Measurements from ENCODE around the gene CPNE9.

CPNE9 gene

DNA sequence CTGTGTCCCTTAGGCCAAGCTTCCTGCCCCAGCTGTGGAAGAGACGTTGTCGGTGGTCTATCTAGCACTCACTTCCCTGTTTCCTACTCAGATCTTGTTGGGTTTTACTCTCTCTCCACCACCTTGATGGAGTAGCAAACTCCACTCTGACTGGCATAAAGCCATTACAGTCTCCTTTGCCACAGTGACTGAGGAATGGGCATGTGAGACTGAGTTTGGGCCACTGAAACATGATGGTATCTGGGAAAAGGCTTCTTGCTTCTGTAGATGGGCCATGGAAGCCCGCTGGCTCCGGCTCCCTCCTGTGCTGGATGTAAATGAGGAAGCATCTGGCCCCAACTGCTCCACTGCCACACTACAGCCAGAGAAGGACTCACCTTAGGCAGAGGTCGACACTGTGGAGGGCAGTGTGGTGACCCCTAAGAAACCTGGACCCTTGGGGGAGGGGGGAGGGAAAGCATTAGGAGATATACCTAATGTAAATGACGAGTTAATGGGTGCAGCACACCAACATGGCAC is 75.5 kb downstream of the CPNE9 start:
- TF ChIP-seq ISL1 (CRISPR knock-in tag; IDR thresholded peaks at IDR 0.05) (no peak), TOX (CRISPR knock-in tag; IDR thresholded peaks at IDR 0.05; ENCODE audit: borderline replicate concordance) (no peak), CSDC2 (CRISPR knock-in tag; IDR thresholded peaks at IDR 0.05) (no peak)
- TF ChIP-seq, protein P1, sequence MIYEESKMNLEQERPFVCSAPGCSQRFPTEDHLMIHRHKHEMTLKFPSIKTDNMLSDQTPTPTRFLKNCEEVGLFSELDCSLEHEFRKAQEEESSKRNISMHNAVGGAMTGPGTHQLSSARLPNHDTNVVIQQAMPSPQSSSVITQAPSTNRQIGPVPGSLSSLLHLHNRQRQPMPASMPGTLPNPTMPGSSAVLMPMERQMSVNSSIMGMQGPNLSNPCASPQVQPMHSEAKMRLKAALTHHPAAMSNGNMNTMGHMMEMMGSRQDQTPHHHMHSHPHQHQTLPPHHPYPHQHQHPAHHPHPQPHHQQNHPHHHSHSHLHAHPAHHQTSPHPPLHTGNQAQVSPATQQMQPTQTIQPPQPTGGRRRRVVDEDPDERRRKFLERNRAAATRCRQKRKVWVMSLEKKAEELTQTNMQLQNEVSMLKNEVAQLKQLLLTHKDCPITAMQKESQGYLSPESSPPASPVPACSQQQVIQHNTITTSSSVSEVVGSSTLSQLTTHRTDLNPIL (CRISPR knock-in tag; IDR thresholded peaks at IDR 0.05; ENCODE audit: low read depth), result no peak
- ATAC-seq, result 0 out of 3 replicates have a peak, but pooled peaks have one; percentile 7

All from SK-N-SH treated with all-trans-retinoic acid at 6 μM for 48 hours (cell line).